Measurements from ENCODE around the gene PRKCSH.
A peak's percentile ranks its signal among the peaks of the same experiment; 100 is the strongest.

Gene PRKCSH

DNA sequence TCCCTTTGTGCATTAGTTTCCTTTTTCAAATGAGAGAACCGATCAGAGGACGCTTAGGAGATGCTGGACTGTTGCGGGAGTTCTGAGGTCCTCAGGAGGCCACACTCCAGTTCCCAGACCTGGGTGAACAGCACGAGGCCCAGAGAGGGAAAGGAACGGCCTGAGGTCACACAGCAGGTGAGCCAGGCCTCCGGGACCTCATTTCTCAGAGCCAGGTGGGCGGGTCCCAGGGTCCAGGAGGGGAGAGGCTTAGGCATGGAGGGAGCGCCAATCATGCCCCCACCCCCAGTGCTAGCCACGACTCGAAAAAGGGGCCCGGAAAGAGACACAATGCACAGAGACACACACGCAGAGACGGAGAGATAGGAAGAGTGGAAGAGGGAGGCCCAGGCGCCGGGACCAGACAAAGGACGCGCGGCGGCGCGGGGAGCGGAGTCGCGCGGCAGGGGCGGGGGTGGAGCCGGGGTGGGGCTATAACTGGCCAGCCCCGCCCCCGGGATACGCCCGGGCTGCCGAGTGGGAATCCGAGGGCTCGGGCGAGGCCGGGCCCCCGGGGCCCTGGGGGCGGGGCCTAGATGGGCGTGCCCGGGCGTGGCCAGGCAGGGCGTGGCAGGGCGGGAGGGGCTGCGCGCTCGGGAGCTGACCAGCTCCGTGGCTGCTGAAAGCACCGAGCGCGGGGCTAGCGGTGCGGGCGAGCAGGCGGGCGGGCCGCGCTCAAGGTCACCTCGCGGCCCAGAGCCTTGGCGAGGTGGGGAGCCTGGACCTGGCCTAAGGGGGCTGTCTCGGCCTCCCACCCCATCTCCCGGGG lies 43.9 kb downstream of the PRKCSH start:
- DNase-seq: no peak

GRCh38 chr19:11479898-11480714 lies 44.7 kb downstream of the PRKCSH start:
- DNase-seq: no peak

DNA sequence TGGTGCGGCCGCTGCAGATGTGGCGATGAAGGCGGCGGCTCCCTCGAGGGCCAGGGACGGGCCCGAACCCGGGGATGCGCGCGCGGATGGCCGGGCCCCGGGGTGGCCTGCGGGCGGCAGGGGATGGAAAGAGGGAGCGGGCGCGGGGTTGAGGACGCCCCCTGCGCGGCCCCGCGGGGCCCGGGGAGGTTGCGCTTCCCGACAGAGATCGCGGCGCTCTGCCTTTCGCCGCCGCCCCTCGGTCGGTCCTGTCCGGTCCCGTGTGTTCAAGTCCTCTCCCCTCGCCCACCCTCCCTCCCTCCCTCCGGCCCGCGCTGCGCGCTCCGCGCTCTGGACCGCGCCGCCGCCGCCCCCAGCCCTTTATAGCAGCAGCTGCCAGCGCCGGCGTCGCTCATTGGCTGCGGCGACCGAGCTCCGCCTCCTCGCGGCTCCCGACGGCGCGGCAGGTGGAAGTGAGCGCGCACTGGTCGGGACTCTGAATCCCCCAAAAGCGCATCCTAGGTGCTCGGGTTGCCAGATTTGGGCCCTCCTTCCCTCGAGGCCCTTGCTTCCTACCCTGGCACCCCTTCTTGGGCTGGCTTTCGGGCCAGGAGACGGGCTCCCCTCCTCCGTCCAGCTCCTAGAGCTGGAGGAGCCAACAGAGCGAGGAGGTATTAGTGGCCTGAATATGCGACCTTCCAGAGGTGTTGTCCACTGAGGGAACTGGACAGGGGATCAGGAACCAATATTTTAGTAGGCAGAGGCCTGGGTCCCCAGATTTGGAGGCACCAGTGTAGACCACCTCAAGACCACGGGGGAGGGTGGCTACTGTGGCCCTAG lies 45.5 kb downstream of the PRKCSH start, which contains the start of gene ELAVL3:
Gene ELAVL3 (minus strand): TSS at position 332 of the 819 bp plus-strand sequence. CDS start 438 bp downstream, outside the sequence.
- DNase-seq: no peak

DNA sequence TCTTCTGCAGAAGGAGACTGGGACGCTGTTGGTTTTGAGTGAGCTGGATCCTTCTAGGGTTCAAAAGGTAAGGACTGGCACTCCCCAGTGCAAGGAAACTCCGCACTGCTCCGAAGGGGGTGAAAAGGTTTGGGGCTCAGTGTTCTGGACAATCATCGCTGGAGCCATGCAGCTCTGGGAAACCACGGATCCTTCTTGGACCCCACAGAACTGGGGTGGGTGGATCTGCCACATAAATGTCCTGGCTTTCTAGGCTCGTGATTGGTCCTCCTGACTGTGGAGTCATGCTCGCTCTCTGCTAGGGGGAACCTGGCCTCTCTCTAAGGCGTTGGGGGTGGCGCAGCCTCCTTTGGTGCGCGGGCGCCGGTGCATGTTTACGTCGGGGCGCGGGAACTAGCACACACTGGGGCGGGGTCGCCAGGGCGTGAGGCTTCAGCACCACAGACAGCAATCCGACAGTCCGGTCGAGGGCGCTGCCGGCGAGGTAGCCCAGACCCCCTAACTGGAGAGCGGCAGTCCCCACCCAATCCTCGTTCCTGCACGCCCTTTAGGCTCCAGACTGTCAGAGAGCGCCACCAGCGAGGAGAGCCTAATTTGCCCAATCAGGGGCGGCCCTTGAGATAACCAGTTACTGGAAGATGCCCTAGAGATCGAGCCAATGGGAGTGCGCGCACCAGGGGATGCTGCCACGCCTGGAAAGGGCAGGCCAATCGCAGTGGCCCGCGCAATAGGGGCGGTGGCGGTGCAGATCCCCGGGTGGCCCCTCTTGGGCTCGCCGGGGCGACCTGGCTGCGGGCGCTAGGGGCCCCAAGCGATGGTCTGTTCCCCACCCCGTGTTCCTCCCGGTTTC lies 46.3 kb downstream of the PRKCSH start:
- DNase-seq: peak; percentile 38 to 84

GRCh38 chr19:11482384-11483050 lies 47.1 kb downstream of the PRKCSH start:
- DNase-seq: peak; percentile 44 to 75

DNA sequence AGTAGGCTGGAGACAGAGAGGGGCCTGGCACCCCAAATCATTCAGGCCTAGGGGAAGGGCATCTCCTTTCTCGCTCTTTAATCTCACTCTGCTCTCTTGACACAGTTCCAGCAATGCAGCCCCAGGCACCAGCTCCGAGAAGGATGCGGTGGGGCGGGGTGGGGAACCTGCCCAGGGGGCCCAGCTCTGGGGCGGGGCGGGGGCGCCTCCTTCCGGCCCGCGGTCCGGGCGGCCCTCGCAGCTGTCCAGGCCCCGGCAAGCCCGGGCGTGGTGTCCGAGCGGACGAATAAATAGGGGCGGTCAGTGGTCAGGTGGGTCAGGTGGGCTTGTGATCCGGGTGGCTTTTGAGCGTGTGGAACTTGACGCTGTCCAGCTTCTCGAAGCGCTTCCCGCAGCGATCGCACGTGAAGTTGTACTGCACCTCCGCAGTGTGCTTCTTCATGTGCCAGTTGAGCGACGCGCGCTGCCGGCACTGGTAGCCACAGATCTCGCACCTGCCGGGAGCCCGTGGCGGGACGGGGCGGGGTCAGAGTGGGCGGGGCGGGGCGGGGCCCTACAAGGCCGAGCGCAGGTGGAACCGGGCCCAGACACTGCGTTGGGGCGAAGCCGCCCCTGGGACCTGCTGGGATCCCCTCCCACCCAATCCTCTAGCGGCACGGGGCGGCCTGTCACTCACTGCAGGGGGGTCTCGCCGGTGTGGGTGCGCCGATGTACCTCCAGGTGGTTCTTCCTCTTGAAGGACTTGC lies 48.1 kb downstream of the PRKCSH start:
- DNase-seq: no peak

GRCh38 chr19:11485245-11485837 lies 49.9 kb downstream of the PRKCSH start:
- DNase-seq: no peak

DNA sequence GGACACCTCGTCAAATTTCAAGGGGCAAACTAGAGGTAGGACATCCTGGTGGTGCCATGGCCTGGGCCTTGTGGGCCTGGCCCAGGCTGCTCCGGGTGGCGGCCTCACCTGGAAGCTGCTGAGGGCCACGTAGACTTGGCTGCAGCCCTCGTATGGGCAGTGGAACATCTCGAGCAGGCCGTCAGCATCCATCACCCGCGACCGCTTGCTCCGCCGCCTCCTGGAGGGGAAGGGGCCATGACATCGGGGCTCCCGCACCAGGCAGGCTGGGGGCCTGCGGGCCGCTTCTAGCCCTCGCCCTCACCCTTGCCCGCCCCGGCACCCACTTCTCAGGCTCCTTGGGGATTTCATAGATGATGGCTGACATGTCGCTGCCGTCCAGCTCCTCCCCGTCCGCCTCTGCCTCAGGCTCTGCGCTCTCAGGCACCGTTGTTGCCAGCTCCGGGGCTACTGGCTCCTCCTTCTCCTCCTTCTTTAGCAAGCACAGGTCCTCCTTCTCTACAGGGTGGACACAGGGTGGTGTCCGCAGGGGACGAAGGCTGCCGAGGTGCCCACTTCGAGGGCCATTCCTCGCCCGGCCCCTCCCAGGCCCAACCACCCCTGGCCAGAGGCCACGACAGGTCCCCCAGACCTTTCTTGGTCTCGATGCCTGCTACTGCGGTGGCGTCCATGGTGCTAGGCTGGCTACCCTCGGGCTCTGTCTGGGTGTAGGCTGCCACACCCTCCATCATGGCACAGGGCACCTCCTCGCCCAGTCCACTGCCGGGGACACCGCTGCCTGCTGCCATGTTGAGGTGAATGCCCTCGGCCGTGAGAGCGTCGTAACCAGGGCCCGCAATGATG lies 51.4 kb downstream of the PRKCSH start:
- DNase-seq: no peak

GRCh38 chr19:11489378-11489777 lies 53.9 kb downstream of the PRKCSH start:
- DNase-seq: no peak

DNA sequence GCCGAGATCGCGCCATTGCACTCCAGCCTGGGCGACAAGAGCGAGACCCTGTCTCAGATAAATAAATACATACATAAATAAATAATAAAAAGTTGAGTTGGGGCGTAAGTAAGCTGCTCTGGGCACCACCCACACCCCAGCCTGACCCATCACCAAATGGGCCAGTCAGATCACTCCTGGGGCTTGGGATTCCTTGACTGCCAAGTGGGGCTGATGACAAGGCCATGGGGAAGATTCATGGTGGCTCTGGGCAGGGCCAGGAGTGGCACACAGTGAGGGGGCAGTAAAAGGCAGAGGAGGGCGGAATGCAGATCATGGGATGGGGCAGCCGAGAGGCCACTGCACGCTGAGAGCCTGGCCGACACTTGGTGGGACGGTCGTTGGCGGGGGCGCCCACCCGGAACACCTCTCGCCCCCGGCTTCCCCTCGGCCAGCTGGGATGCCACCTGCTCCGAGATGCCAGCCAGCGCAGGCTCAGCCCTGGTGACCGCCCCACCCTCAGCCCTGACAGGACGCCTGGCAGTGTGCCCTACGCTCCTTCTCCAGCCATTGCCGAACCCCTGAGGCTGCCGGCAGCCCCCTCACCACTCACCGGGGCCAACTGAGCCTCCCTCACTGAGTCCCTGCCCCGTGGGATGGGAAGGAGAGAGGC lies 59.3 kb downstream of the PRKCSH start:
- no peak for DNase-seq

- DNase-seq: no peak
These were observed 60.0 kb downstream of the PRKCSH start for GRCh38 chr19:11495481-11495880.

- no peak for DNase-seq
These were observed 60.5 kb downstream of the PRKCSH start for GRCh38 chr19:11495885-11496284.

- peak; percentile 36 to 42 for DNase-seq
These were observed 61.1 kb downstream of the PRKCSH start for GRCh38 chr19:11496391-11497163.

- DNase-seq: no peak
These were observed 63.8 kb downstream of the PRKCSH start for GRCh38 chr19:11499220-11499726.

GRCh38 chr19:11499890-11500420 lies 64.5 kb downstream of the PRKCSH start:
- DNase-seq: no peak

Measured in bone marrow (tissue), 2 donors.